D721Med (cell line): ENCODE measurements around the gene PID1.

Experiments
- DNase-seq: peaks from one replicate; pipeline ENCODE4 v3.0.0; 2011; ENCODE audit warnings: low spot score; ENCODE audit not compliant: insufficient read length
- FAIRE-seq: peaks from 2 replicates; lab custom pipeline; 2011; peaks lifted over from hg19 to GRCh38; lab: Jason Lieb, UNC
- CTCF ChIP-seq: IDR thresholded peaks from 2 replicates; pipeline ENCODE4 v1.5.1; 2012; ENCODE audit warnings: mild to moderate bottlenecking, control low read depth; ENCODE audit not compliant: insufficient read depth; ENCODE audit errors: missing control alignments

Gene PID1

GRCh38 chr2:229205704-229206103 is 65.4 kb downstream of the PID1 start:
- no peak for FAIRE-seq
- no peak for TF ChIP-seq CTCF
- no peak for DNase-seq

GRCh38 chr2:229202646-229203045 is 68.4 kb downstream of the PID1 start:
- DNase-seq (no peak), FAIRE-seq (no peak)
- TF ChIP-seq CTCF: no peak

- DNase-seq: no peak
- FAIRE-seq: no peak
- no peak for TF ChIP-seq CTCF
Observed at GRCh38 chr2:229201521-229201920, 69.6 kb downstream of the PID1 start.

GRCh38 chr2:229199267-229199666 is 71.8 kb downstream of the PID1 start:
- no peak for TF ChIP-seq CTCF
- FAIRE-seq (no peak), DNase-seq (no peak)

GRCh38 chr2:229196448-229196847 is 74.6 kb downstream of the PID1 start:
- DNase-seq (no peak), FAIRE-seq (peak; percentile 76)
- no peak for TF ChIP-seq CTCF

DNA sequence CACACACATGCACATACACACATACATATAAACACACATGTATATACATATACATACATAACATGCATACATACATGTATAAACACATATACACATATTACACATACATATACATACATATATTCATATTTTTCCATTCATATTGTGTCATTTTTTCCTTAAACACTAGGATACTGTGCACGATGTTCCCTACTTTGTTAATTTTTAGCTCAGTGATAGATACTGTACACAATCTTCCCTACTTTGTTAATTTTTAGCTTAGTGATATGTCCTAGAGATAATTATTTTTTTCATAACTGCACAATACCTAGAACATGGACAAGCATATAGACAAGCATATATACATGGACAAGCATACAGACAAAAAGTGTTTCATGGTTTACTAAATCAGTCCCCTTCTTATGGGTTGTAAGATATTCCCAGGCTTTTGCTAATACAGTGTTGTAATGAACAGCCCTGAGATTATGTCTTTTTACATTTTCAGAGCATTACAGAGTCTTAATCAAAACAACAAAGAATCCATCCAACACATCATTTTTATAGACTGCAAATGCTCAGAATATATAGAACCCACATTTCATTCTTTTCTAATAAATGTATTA is 75.6 kb downstream of the PID1 start:
- DNase-seq: no peak
- FAIRE-seq: no peak
- no peak for TF ChIP-seq CTCF

- TF ChIP-seq CTCF: no peak
- DNase-seq: no peak
- no peak for FAIRE-seq
Observed at GRCh38 chr2:229193281-229193680, 77.8 kb downstream of the PID1 start.
